GM04503 (cell line): ENCODE measurements around the gene ADAMTS8.

Experiments
- DNase-seq: peaks from one replicate; pipeline ENCODE4 v3.0.0-alpha.2; 2012; ENCODE audit warnings: low read depth

Gene ADAMTS8

GRCh38 chr11:130397780-130398179 lies 30.6 kb downstream of the ADAMTS8 start:
- DNase-seq, result no peak

GRCh38 chr11:130396965-130397364 lies 31.4 kb downstream of the ADAMTS8 start:
- no peak for DNase-seq

GRCh38 chr11:130394615-130395014 lies 33.8 kb downstream of the ADAMTS8 start:
- DNase-seq, result no peak

GRCh38 chr11:130391711-130392110 lies 36.7 kb downstream of the ADAMTS8 start:
- DNase-seq, result no peak

- no peak for DNase-seq
Observed at GRCh38 chr11:130390071-130390758, 38.2 kb downstream of the ADAMTS8 start.

GRCh38 chr11:130389335-130389935 lies 39.0 kb downstream of the ADAMTS8 start:
- DNase-seq, result no peak

- no peak for DNase-seq
Observed at GRCh38 chr11:130388607-130389205, 39.7 kb downstream of the ADAMTS8 start.

GRCh38 chr11:130386056-130386455 lies 42.4 kb downstream of the ADAMTS8 start:
- no peak for DNase-seq

- no peak for DNase-seq
Observed at GRCh38 chr11:130383344-130384211, 44.8 kb downstream of the ADAMTS8 start.

GRCh38 chr11:130381317-130381716 lies 47.1 kb downstream of the ADAMTS8 start:
- DNase-seq, result no peak

- DNase-seq, result no peak
Observed at GRCh38 chr11:130380778-130381177, 47.6 kb downstream of the ADAMTS8 start.

GRCh38 chr11:130379276-130379675 lies 49.1 kb downstream of the ADAMTS8 start:
- no peak for DNase-seq

GRCh38 chr11:130370845-130371590 lies 57.4 kb downstream of the ADAMTS8 start:
- no peak for DNase-seq

GRCh38 chr11:130369713-130370112 lies 58.7 kb downstream of the ADAMTS8 start:
- no peak for DNase-seq

- DNase-seq, result peak; percentile 21
Observed at GRCh38 chr11:130369141-130369691, 59.2 kb downstream of the ADAMTS8 start.

GRCh38 chr11:130359419-130359818 lies 69.0 kb downstream of the ADAMTS8 start:
- DNase-seq, result no peak

GRCh38 chr11:130358398-130358797 lies 70.0 kb downstream of the ADAMTS8 start:
- DNase-seq, result no peak
